Measurements from ENCODE around the gene SSC4D.
"Not testable (repeated sequence)": the region's sequence is repeated elsewhere in the genome, so short reads cannot be mapped to it uniquely, and the experiment has no call there.

Gene SSC4D

GRCh38 chr7:76383089-76383944, 26.2 kb downstream of the SSC4D start:
- no peak for DNase-seq

DNA sequence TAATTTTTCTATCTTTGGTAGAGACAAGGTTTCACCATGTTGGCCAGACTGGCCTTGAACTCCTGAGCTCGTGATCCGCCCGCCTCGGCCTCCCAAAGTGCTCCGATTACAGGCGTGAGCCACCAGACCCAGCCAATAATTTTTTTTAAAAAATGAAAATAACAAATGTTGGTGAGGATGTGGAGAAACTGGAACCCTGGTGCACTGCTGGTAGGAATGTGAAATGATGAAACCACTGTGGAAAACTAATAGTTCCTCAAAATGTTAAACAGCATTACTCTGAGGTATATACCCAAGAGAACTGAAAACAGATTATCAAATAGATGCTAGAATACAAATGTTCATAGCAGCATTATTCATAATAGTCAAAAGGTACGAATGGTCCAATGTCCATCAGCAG, 27.7 kb downstream of the SSC4D start:
- DNase-seq: no peak

GRCh38 chr7:76380623-76380966, 28.9 kb downstream of the SSC4D start:
- no peak for DNase-seq

DNA sequence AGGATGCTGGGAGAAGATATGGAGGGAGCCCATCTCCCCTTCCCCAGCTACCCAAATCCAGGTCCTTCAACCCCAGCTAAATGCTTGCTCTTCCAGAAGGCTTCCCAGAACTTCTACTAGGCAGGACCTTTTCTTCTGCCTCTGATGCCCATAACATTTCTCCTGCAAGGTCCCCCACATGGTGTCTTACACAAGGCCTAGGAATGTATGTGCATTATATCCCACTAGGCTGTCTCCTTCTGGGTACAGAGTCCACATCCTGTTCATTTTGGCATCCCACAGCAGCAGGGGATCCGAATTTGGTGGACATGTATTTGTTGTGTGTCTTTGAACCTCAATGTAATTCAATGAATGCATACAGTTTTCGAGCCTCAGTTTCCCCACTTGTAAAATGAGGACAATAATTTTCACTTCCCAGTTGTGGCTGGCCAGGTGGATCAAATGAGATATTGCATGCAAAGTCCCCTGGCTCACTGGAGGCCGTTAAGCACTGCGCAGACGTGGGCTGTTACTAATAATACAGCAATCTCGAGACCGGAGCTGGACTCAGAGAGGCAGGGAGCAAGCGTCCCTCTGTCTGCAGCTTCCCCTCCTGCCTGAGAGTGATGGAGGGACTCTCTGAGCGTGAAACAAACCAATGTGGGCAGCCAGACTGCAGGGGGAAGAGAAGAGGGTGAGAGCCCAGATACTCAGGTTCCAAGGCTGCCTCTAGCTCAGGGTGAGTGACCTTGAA, 32.1 kb downstream of the SSC4D start:
- DNase-seq: no peak

DNA sequence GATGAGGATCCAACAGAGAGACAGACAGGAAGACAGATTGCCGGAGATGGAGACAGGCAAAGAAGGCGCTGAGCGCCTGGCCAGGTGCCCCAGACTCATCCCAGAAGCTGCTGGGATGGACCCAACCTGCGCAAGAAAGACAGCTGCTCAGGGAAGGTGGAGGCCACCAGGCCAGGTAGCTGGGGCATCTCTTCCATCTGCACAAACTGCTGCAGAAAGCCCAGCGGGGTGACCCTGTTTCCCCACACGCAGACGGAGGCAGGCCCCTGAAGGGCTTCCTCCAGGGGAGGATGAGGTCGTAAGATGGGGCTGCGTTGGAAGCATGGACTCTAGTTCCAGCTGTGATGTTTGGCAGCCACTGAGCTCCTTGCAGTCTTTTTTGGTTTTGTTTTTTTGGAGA, 34.2 kb downstream of the SSC4D start:
- DNase-seq: no peak

DNA sequence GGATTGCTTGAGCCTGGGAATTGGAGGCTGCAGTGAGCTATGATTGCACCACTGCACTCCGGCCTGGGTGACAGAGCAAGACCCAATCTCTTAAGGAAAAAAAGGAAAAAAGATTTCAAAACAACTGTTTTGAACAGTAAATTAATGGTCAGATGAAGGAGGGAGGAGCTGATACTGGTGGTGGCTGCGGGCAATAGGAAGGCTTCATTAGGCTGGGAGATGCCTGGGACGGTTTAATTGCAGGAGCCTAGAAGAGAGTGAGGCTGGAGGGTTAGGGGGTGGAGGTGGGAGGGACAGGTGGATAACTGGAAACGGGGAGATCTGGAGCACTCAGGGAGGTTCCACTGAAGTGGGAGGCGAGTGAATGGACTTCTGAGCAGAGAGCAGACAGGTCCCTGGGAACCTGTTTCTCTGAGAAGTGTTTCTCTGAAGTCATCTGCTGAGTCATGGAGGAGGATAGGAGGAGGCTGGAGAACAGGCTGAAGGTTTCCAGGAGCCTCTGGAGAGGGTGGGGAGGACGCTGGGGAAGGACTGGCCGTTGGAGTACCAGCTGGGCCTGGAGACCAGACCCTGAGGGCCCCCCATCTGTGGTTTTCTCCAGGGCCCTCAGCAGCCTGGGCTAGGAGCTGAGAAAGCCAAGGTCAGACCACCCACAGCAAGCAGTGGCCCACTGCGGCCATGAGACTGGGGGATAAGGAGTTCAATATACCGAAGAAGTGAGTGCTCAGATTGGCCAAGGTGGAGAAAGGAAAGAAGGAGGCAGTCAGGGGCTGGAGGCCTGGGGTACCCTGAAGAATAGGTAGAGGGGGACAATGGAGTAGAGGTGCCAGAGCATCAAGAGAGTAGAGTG, 36.3 kb downstream of the SSC4D start:
- no peak for DNase-seq

DNA sequence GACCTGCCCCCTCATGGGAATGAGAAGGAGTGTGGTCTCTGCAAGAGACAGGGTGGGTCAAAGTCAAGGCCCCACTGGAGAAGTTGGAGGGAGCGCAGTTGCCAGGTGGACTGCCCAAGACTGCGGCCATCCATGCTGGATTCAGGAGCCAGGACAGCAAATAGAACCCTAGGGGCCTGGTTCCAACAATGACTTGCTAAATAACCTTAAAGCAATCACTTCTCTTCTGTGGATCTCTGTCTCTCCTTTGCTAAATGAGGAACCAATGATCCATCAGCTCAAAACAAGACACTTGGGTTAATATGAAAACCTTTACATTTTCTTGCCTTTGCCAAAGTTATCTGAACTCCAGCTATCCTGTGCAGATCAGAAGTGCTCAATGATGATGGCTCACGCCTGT, 38.1 kb downstream of the SSC4D start:
- DNase-seq: no peak

- no peak for DNase-seq
Observed at GRCh38 chr7:76369018-76369417, 40.5 kb downstream of the SSC4D start.

GRCh38 chr7:76368190-76368589, 41.3 kb downstream of the SSC4D start:
- DNase-seq: no peak

DNA sequence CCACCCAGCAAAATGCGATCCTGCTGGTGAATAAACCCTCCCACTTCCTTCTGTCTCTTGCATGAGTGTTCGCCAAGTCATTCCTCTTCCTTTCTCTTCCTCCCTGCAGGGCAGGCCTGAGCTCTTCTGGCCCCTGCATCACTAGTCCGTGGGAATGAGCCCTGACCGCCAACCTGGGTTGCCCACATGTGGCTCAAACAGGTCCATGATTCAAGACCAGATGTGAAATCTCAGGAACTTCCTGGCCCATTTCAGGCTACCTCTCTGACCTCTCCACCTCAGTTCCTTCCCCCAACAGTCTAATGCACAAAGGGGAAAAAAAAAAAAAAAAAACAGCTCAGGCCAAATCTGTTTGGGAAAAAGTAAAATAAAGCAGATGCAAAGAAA, 45.3 kb downstream of the SSC4D start:
- no peak for DNase-seq

DNA sequence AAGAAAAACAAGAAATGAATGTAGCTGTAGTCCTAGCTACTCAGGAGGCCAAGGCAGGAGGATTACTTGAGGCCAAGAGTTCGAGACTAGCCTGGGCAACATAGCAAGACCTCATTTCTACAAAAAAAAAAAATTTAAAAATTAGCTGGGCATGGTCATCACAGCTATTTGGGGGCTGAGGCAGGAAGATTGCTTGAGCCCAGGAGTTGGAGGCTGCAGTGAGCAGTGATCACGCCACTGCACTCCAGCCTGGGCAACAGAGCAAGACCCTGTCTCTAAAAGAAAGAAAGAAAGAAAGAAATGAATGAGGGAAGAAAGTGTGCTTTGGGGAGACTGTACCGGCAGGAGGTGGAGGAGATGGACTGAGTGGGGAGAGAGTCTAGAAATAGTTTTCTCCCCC, 45.7 kb downstream of the SSC4D start:
- not testable (repeated sequence) for DNase-seq

DNA sequence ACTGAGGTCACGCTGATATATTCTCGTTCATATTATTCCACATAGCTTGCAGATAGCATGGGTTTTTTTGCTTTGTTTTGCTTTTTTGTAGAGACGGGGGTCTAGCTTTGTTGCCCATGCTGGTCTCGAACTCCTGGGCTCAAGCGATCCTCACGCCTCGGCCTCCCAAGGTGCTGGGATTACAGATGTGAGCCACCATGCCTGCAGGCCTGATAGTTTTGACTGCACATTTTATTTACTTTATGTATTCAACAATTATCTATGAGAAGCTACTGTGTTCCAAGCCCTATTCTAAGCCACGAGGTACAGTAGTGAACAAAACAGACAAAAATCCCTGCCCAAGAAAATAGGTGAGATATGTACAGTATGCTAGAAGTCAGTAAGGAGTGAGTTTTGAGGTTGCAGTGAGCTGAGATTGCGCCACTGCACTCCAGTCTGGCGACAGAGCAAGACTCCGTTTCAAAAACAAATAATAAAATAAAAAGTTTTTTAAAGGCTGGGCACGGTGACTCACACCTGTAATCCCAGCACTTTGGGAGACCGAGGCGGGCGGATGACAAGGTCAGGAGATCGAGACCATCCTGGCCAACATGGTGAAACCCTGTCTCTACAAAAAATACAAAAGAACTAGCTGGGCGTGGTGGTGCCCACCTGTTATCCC, 49.4 kb downstream of the SSC4D start:
- DNase-seq: no peak

DNA sequence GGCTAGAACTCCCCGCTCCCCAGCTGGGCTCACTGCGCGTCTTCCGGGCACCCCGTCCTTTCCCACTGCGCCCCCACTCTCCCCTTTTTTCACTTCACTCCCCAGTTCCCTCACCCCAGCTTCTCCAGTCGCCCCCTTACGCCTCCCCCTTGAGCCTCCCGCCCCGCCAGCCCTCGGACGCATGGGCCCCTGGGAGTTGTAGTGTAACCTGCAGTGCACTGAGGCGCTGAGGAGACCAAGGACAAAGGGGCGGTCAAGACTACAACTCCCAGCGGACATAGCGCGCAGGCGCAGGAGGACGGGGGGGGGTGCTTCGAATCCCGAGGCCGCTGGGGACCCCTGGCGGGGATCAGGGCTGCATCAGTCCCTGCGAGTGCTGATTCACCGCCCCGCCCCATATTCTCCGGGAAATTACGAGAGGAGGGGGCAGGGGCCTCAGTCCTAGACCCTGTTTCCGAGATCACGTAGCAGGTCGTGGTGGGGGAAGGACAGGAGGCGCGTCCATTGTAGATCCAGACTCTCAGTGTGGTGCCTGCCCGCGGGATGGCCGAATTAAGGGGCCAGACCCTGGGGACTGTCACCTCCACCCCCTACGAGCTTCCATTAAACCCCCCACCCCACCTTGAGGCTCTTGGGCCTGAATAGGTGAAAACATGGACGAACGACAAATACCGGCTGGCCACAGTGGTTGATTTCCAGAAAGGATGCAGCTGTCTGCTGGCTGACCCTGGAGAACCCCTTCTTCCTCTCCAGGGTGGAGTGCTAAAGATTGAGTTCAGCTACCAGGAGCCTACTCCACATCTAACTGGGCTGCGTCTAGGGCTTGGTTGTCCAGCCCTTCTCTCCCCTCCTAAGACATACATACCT, 50.2 kb downstream of the SSC4D start:
- DNase-seq: peak; percentile 83 to 99 (median 90)

- peak; percentile 82 to 92 (median 83) for DNase-seq
Observed at GRCh38 chr7:76358481-76359110, 50.9 kb downstream of the SSC4D start, which contains the start of gene YWHAG. Gene YWHAG (minus strand): TSS chr7:76358991. CDS start chr7:76358808, 183 bp downstream.

GRCh38 chr7:76358011-76358480, 51.5 kb downstream of the SSC4D start:
- DNase-seq: peak; percentile 13 to 58 (median 30)

GRCh38 chr7:76357475-76358010, 52.0 kb downstream of the SSC4D start:
- no peak for DNase-seq

DNA sequence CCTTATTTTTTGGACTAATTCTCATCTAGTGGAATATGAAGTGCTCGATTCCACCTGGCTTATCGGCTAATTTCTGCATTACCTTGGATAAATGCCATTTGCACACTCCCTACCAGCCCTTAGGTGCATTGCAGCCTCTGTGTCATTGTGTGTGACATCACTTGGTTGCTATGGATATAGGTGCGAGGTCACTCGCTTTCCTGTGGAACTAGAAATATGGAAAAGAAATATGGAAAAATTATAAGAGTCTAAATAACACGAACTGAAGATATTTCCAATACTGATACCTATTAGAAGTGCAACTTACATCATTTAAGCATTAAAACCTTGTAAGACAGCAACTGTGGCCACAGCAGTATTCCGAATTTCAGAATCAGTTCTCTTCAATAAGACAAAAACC, 52.7 kb downstream of the SSC4D start:
- peak in 1 of 5 experiments; percentile 22 for DNase-seq

DNA sequence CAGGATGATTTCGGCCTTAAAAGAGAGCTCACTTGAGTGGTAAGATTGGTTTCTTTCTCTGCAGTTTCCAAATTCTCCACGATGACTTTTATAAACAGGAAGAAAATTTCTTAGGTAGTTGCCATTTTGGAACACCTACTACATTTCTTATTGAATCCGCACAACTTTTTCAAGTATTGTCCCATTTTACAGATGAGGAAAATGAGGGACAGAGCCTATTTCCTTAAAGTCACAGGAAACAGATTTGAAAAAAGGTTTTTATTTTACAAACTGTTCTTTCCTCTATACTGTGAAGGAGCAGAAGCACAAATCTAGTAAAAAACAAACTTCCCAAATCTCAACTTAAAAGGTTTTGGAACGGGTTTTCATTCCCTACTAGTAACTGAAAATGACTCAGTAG, 53.4 kb downstream of the SSC4D start:
- DNase-seq: no peak

DNA sequence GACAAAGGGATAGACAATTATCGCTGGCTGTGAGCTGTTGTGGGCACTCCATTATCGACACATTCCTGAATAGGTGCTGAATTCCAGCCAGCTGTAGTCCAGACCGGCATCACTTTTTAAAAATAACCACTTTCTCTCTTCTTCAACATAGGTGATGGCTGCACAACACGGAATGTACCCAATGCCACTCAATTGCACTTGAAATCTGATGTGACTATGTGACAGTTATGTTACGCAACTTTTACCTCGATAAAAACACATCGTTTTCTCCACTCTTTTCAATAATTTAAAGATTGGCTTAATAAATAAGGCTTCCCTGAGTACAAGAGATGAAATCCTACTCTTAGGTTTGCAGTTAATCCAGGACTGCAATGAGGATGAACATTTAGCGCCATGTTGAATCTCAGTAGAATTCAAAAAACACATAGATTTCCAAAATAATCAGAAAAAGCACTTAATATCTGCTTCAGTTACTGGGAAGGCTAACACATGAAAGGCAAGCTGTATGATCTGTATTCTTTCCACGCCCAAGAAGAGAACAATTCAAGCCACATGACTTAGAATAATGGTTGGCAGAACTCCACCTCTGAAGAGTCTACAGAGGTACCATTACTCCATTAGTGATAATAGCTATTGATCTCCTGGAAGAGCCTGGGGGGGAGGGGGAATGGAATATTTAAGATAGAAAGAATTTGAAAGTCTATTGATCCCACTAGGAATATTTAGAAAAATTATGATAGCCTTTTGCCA, 54.3 kb downstream of the SSC4D start:
- no peak for DNase-seq

DNA sequence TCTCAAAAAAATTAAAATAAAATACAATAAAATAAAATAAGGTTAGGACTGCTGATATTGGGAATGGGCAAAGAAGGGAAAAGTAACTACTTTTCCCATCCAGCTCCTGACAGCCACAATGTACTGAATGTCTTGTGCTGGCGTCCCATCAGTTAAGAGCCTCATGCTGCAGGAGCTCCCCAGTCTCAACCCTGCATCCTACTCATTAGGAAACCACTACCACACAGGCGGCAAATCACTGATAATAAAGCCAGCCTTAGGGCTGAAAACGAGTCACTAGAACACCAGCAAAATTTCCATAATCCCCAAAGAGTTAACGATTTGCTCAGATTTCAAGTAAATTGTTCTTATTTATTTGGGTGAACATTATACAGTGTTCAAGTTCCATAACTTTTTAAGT, 55.0 kb downstream of the SSC4D start:
- peak in 1 of 5 experiments; percentile 25 for DNase-seq
